H9 (cell line): Measurements from ENCODE around the gene WAC. TPM values are rescaled to one million over a fixed set of nuclear protein-coding genes. Genes with fewer than 3 reads are reported as not detected.

Experiments used
- DNase-seq: peaks from one replicate; pipeline ENCODE4 v3.0.0-alpha.2; 2017
- H2AFZ ChIP-seq: one replicate; pipeline ENCODE4 v1.6.1; 2013; ENCODE audit warnings: mild to moderate bottlenecking, low read length, control low read depth, moderate library complexity
- H2AK5ac ChIP-seq: 2 replicates; pipeline ENCODE4 v1.6.1; 2013; ENCODE audit warnings: low read length, control low read depth, mixed read lengths; ENCODE audit not compliant: insufficient read length
- H2BK120ac ChIP-seq: one replicate; pipeline ENCODE4 v1.6.1; 2013; ENCODE audit warnings: low read depth, mild to moderate bottlenecking, low read length, control low read depth, inconsistent platforms; ENCODE audit not compliant: poor library complexity, severe bottlenecking
- H2BK12ac ChIP-seq: 2 replicates; pipeline ENCODE4 v1.6.1; 2013; ENCODE audit warnings: low read length, control low read depth, mixed read lengths, low read depth; ENCODE audit not compliant: insufficient read length
- H2BK15ac ChIP-seq: 2 replicates; pipeline ENCODE4 v1.6.1; 2013; ENCODE audit warnings: low read depth, low read length, control low read depth
- H2BK20ac ChIP-seq: one replicate; pipeline ENCODE4 v1.6.1; 2013; ENCODE audit warnings: low read depth, mild to moderate bottlenecking, low read length, control low read depth, inconsistent platforms; ENCODE audit not compliant: poor library complexity, severe bottlenecking
- H2BK5ac ChIP-seq: 2 replicates; pipeline ENCODE4 v1.6.1; 2013; ENCODE audit warnings: low read length, control low read depth, mixed read lengths; ENCODE audit not compliant: insufficient read length
- H3K14ac ChIP-seq: 2 replicates; pipeline ENCODE4 v1.6.1; 2013; ENCODE audit warnings: low read length, control low read depth; ENCODE audit not compliant: insufficient read depth
- H3K18ac ChIP-seq: 2 replicates; pipeline ENCODE4 v1.6.1; 2013; ENCODE audit warnings: low read depth, mild to moderate bottlenecking, mixed read lengths, low read length, control low read depth; ENCODE audit not compliant: insufficient read length
- H3K23ac ChIP-seq: 2 replicates; pipeline ENCODE4 v1.6.1; 2013; ENCODE audit warnings: low read length, control low read depth, mixed read lengths, low read depth; ENCODE audit not compliant: insufficient read length
- H3K23me2 ChIP-seq: 2 replicates; pipeline ENCODE4 v1.6.1; 2013; ENCODE audit warnings: low read depth, mild to moderate bottlenecking, mixed read lengths, low read length, control low read depth; ENCODE audit not compliant: insufficient read length, poor library complexity, severe bottlenecking
- H3K27ac ChIP-seq: 2 replicates; pipeline ENCODE4 v1.5.1; 2013; ENCODE audit warnings: low read length, control low read depth, mixed read lengths, low read depth; ENCODE audit not compliant: insufficient read length
- H3K27me3 ChIP-seq: 2 replicates; pipeline ENCODE4 v1.6.1; 2013; ENCODE audit warnings: low read length, control low read depth, inconsistent platforms; ENCODE audit not compliant: insufficient read depth
- H3K4ac ChIP-seq: 2 replicates; pipeline ENCODE4 v1.6.1; 2013; ENCODE audit warnings: low read depth, mild to moderate bottlenecking, control low read depth, inconsistent platforms, low read length, moderate library complexity
- H3K4me1 ChIP-seq: 2 replicates; pipeline ENCODE4 v1.6.1; 2013; ENCODE audit warnings: low read length, control low read depth, inconsistent platforms; ENCODE audit not compliant: insufficient read depth
- H3K4me2 ChIP-seq: 2 replicates; pipeline ENCODE4 v1.6.1; 2013; ENCODE audit warnings: low read length, control low read depth, mixed read lengths; ENCODE audit not compliant: insufficient read length, insufficient read depth
- H3K56ac ChIP-seq: 2 replicates; pipeline ENCODE4 v1.6.1; 2013; ENCODE audit warnings: low read depth, mild to moderate bottlenecking, mixed read lengths, low read length, control low read depth; ENCODE audit not compliant: insufficient read length
- H3K79me1 ChIP-seq: 2 replicates; pipeline ENCODE4 v1.6.1; 2013; ENCODE audit warnings: low read depth, mild to moderate bottlenecking, moderate library complexity, low read length, control low read depth, inconsistent platforms; ENCODE audit not compliant: insufficient read depth, poor library complexity, severe bottlenecking
- H3K79me2 ChIP-seq: 2 replicates; pipeline ENCODE4 v1.6.1; 2013; ENCODE audit warnings: low read length, control low read depth, inconsistent platforms; ENCODE audit not compliant: insufficient read depth
- H3K9ac ChIP-seq: 2 replicates; pipeline ENCODE4 v1.6.1; 2013; ENCODE audit warnings: low read length, control low read depth, mixed read lengths; ENCODE audit not compliant: insufficient read length; ENCODE audit errors: extremely low read depth
- H3K9me3 ChIP-seq: one replicate; pipeline ENCODE4 v1.6.1; 2013; ENCODE audit warnings: low read depth, low read length, inconsistent platforms; ENCODE audit not compliant: control insufficient read depth
- H3T11ph ChIP-seq: one replicate; pipeline ENCODE4 v1.6.1; 2013; ENCODE audit warnings: mild to moderate bottlenecking, low read length, control low read depth, inconsistent platforms
- H4K20me1 ChIP-seq: one replicate; pipeline ENCODE4 v1.6.1; 2013; ENCODE audit not compliant: control insufficient read depth, insufficient read length, insufficient read depth
- H4K5ac ChIP-seq: 2 replicates; pipeline ENCODE4 v1.6.1; 2013; ENCODE audit warnings: low read depth, mild to moderate bottlenecking, mixed read lengths, low read length, control low read depth; ENCODE audit not compliant: insufficient read length
- H4K8ac ChIP-seq: replicated peaks from 2 replicates; pipeline ENCODE4 v1.6.1; 2013; ENCODE audit warnings: low read length, control low read depth, mixed read lengths, low read depth; ENCODE audit not compliant: insufficient read length
- H4K91ac ChIP-seq: 2 replicates; pipeline ENCODE4 v1.6.1; 2013; ENCODE audit warnings: low read depth, mild to moderate bottlenecking, moderate library complexity, mixed read lengths, low read length, control low read depth; ENCODE audit not compliant: insufficient read length
- H3K27ac Mint-ChIP-seq, 3 experiments: 2 replicates in 2 of 3; 3 replicates in 1 of 3; pipeline ENCODE4 v1.8.0; 2020 to 2021; ENCODE audit warnings: mixed read lengths in 3 of 3, mild to moderate bottlenecking in 1 of 3, moderate library complexity in 1 of 3
- H3K27me3 Mint-ChIP-seq: 2 replicates; pipeline ENCODE4 v1.8.0; 2021; ENCODE audit warnings: low read depth, mild to moderate bottlenecking, moderate library complexity, mixed read lengths
- H3K36me3 Mint-ChIP-seq, 3 experiments: 2 replicates in 2 of 3; 3 replicates in 1 of 3; pipeline ENCODE4 v1.8.0; 2020 to 2021; ENCODE audit warnings: low read depth in 3 of 3, mixed read lengths in 3 of 3; ENCODE audit not compliant: insufficient read depth in 1 of 3
- H3K4me1 Mint-ChIP-seq, 2 experiments: 2 replicates each; pipeline ENCODE4 v1.8.0; 2020; ENCODE audit warnings: mixed read lengths in 2 of 2
- H3K4me3 Mint-ChIP-seq, 2 experiments: 2 replicates in 1 of 2; 3 replicates in 1 of 2; pipeline ENCODE4 v1.8.0; 2020 to 2021; ENCODE audit warnings: mild to moderate bottlenecking in 2 of 2, mixed read lengths in 2 of 2, moderate library complexity in 1 of 2
- H3K9me3 Mint-ChIP-seq, 2 experiments: 2 replicates in 1 of 2; 3 replicates in 1 of 2; pipeline ENCODE4 v1.8.0; 2020; ENCODE audit warnings: mild to moderate bottlenecking in 2 of 2, mixed read lengths in 2 of 2, moderate library complexity in 1 of 2
- CTCF ChIP-seq: fragments of 200-600 bp; sonication (generic); conservative IDR thresholded peaks from 3 replicates; pipeline ENCODE4 v1.8.0; 2021; ENCODE audit warnings: antibody characterized with exemption, mild to moderate bottlenecking
- WGBS: extraction: QIAGEN DNeasy Blood & Tissue Kit; methylation state at CpG from one replicate; pipeline ENCODE4 v1.1.7; 2013; ENCODE audit warnings: missing lambda C conversion rate, low lambda C conversion rate, mixed read lengths; ENCODE audit not compliant: insufficient read length; ENCODE audit errors: extremely low coverage; 5-methylcytosine and 5-hydroxymethylcytosine counted together
- total RNA-seq: library from RNA; stranded (reverse); gene quantifications from 2 replicates; pipeline ENCODE4 v1.2.1, GENCODE V29; 2021

WAC gene
- total RNA-seq, 1 experiment from 2014 or later, result 130 TPM

DNA sequence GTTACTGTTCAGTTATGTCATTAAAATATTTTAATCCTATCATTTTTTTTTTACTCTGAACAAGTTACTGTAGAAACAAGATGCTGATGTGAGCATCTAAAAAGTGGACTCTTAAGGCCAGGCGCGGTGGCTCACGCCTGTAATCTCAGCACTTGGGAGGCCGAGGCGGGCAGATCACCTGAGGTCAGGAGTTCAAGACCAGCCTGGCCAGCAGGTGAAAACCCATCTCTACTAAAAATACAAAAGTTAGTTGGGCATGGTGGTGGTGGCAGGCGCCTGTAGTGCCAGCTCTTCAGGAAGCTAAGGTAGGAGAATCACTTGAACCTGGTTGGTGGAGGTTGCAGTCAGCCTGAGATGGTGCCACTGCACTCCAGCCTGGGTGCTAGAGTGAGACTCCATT is 2.9 kb downstream of the WAC start:
- H4K8ac ChIP-seq, result no peak overlapping the region
- Mint-ChIP-seq H3K27me3 (no peaks in the 10 kb centered on the region; the same call in 1 of the 2 replicates), H3K4me1 (peaks cover 23 to 33% of the 10 kb centered on the region in 2 experiments), H3K27ac (0 out of 7 replicates have a peak overlapping the region, but pooled peaks of 1 of the 3 experiments have one; percentile 45), H3K9me3 (no peaks in the 10 kb centered on the region), H3K4me3 (peak overlapping the region in 1 of 2 experiments; percentile 98; a peak in 1 of 5 replicates), H3K36me3 (peaks cover 46 to 67% (median 63%) of the 10 kb centered on the region in 3 experiments)
- no peak overlapping the region for H4K91ac ChIP-seq
- H3K56ac ChIP-seq, result no peak overlapping the region
- WGBS, result no CpG with 5 or more reads among the region's 6 CpGs
- no peak overlapping the region for H2AFZ ChIP-seq
- H3T11ph ChIP-seq, result no peak overlapping the region
- H2BK12ac ChIP-seq, result no peak overlapping the region
- H4K5ac ChIP-seq, result no peak overlapping the region
- no peak overlapping the region for H3K4ac ChIP-seq
- H2BK15ac ChIP-seq, result no peak overlapping the region
- no peak for DNase-seq
- H2BK120ac ChIP-seq, result no peak overlapping the region
- H3K18ac ChIP-seq, result no peak overlapping the region
- no peak overlapping the region for H2AK5ac ChIP-seq
- no peaks in the 10 kb centered on the region for H3K9me3 ChIP-seq
- H3K14ac ChIP-seq, result no peak overlapping the region
- peaks cover 9% of the 10 kb centered on the region for H3K23me2 ChIP-seq
- H3K4me2 ChIP-seq, result no peak overlapping the region
- H3K79me2 ChIP-seq, result peaks cover 16% of the 10 kb centered on the region; the same call in 1 of the 2 replicates
- TF ChIP-seq CTCF, result no peak
- peaks cover 6% of the 10 kb centered on the region for H3K79me1 ChIP-seq
- H4K20me1 ChIP-seq, result no peaks in the 10 kb centered on the region
- H2BK20ac ChIP-seq, result no peak overlapping the region
- no peak overlapping the region for H3K27ac ChIP-seq
- H3K4me1 ChIP-seq, result no peaks in the 10 kb centered on the region
- no peak overlapping the region for H3K23ac ChIP-seq
- H3K9ac ChIP-seq, result no peak overlapping the region
- no peak overlapping the region for H2BK5ac ChIP-seq
- no peaks in the 10 kb centered on the region for H3K27me3 ChIP-seq
